Neural cell (in vitro differentiated cells): ENCODE measurements around the gene NCAM1. TPM values are rescaled to one million over a fixed set of nuclear protein-coding genes. Genes with fewer than 3 reads are reported as not detected.

Experiments used
- H2AFZ ChIP-seq: fragments of 200-600, 300-800 bp; sonication (generic), shearing (Covaris generic); 2 replicates; pipeline ENCODE4 v1.6.0; 2014; ENCODE audit warnings: low read depth, mild to moderate bottlenecking, antibody characterized with exemption, low read length, moderate library complexity
- H3F3A ChIP-seq: fragments of 200-600 bp; shearing (Covaris generic); 2 replicates; pipeline ENCODE4 v1.6.1; 2016; ENCODE audit warnings: mild to moderate bottlenecking, moderate library complexity, mixed read lengths, antibody characterized with exemption, low read length; ENCODE audit not compliant: insufficient read depth, poor library complexity, severe bottlenecking
- H3K27ac ChIP-seq: fragments of 200-600, 300-800 bp; sonication (generic), shearing (Covaris generic); 2 replicates; pipeline ENCODE4 v1.5.1; 2014; ENCODE audit warnings: mild to moderate bottlenecking, low read length, moderate library complexity
- H3K27me3 ChIP-seq: fragments of 300-800, 200-600 bp; sonication (generic), shearing (Covaris generic); 2 replicates; pipeline ENCODE4 v1.6.0; 2014; ENCODE audit warnings: mild to moderate bottlenecking, low read depth, low read length, moderate library complexity; ENCODE audit not compliant: insufficient read depth
- H3K36me3 ChIP-seq: fragments of 300-800, 200-600 bp; sonication (generic), shearing (Covaris generic); 2 replicates; pipeline ENCODE4 v1.5.1; 2014; ENCODE audit warnings: mild to moderate bottlenecking, antibody characterized with exemption, low read length, moderate library complexity; ENCODE audit not compliant: insufficient read depth
- H3K4me2 ChIP-seq: fragments of 300-800, 200-600 bp; sonication (generic), shearing (Covaris generic); 2 replicates; pipeline ENCODE4 v1.6.0; 2014; ENCODE audit warnings: mild to moderate bottlenecking, low read length
- H3K4me3 ChIP-seq: fragments of 300-800, 200-600 bp; sonication (generic), shearing (Covaris generic); 2 replicates; pipeline ENCODE4 v1.5.1; 2014; ENCODE audit warnings: mild to moderate bottlenecking, low read length, moderate library complexity
- H3K79me2 ChIP-seq: fragments of 200-600 bp; shearing (Covaris generic); replicated peaks from 2 replicates; pipeline ENCODE4 v1.6.0; 2014; ENCODE audit warnings: mild to moderate bottlenecking, low read length, moderate library complexity; ENCODE audit not compliant: insufficient read depth
- H3K9ac ChIP-seq: fragments of 300-800, 200-600 bp; sonication (generic), shearing (Covaris generic); 2 replicates; pipeline ENCODE4 v1.6.1; 2016; ENCODE audit warnings: mild to moderate bottlenecking, low read length, mixed read lengths
- H3K9me2 ChIP-seq: fragments of 200-600 bp; shearing (Covaris generic); 2 replicates; pipeline ENCODE4 v1.6.1; 2016; ENCODE audit warnings: mild to moderate bottlenecking, low read length, mixed read lengths; ENCODE audit not compliant: insufficient read depth
- H3K9me3 ChIP-seq: fragments of 200-600, 300-800 bp; sonication (generic), shearing (Covaris generic); 2 replicates; pipeline ENCODE4 v1.6.1; 2016; ENCODE audit warnings: mild to moderate bottlenecking, mixed run types, low read length, moderate library complexity, mixed read lengths
- H4K20me1 ChIP-seq: fragments of 200-600 bp; shearing (Covaris generic); 2 replicates; pipeline ENCODE4 v1.6.1; 2016; ENCODE audit warnings: mild to moderate bottlenecking, mixed run types; ENCODE audit not compliant: insufficient read depth
- CTCF ChIP-seq: fragments of 450-650 bp; IDR thresholded peaks from 2 replicates; pipeline ENCODE4 v1.5.1; 2014; ENCODE audit warnings: antibody characterized with exemption, mild to moderate bottlenecking, moderate library complexity; ENCODE audit not compliant: poor library complexity, severe bottlenecking
- EP300 ChIP-seq: fragments of 450-650 bp; conservative IDR thresholded peaks from 2 replicates; pipeline ENCODE4 v1.6.1; 2014; ENCODE audit warnings: antibody characterized with exemption, mild to moderate bottlenecking, moderate library complexity; ENCODE audit not compliant: poor library complexity, severe bottlenecking
- EZH2 ChIP-seq: fragments of 200-600, 300-800 bp; shearing (Covaris generic), sonication (generic); IDR thresholded peaks from 2 replicates; pipeline ENCODE4 v1.6.1; 2014; ENCODE audit warnings: antibody characterized with exemption, low read length, borderline replicate concordance, mild to moderate bottlenecking; ENCODE audit not compliant: insufficient read depth, poor library complexity, severe bottlenecking
- MXI1 ChIP-seq: fragments of 450-650 bp; conservative IDR thresholded peaks from 2 replicates; pipeline ENCODE4 v1.6.1; 2014; ENCODE audit warnings: antibody characterized with exemption, mild to moderate bottlenecking; ENCODE audit not compliant: poor library complexity, severe bottlenecking
- POLR2AphosphoS5 ChIP-seq: IDR thresholded peaks from 2 replicates; pipeline ENCODE4 v1.6.1; 2012
- RAD21 ChIP-seq: fragments of 450-650 bp; conservative IDR thresholded peaks from 2 replicates; pipeline ENCODE4 v1.6.1; 2014; ENCODE audit warnings: antibody characterized with exemption, mild to moderate bottlenecking, moderate library complexity
- REST ChIP-seq: IDR thresholded peaks from 2 replicates; pipeline ENCODE4 v1.6.1; 2012; ENCODE audit warnings: borderline replicate concordance
- SMC3 ChIP-seq: fragments of 450-650 bp; conservative IDR thresholded peaks from 2 replicates; pipeline ENCODE4 v1.6.1; 2014; ENCODE audit warnings: antibody characterized with exemption, mild to moderate bottlenecking, moderate library complexity; ENCODE audit not compliant: poor library complexity
- TAF1 ChIP-seq: IDR thresholded peaks from 2 replicates; pipeline ENCODE4 v1.6.1; 2012; ENCODE audit warnings: low read depth
- polyA plus RNA-seq: library from polyadenylated mRNA; depleted of rRNA; stranded (reverse); fragments of >200 nt; gene quantifications from 2 replicates; pipeline ENCODE4 v1.2.3, GENCODE V29; 2014

The NCAM1 gene
- polyA plus RNA-seq, 1 donor from 2014 or later, result 120 TPM

GRCh38 chr11:113096648-113097047 is 135.4 kb downstream of the NCAM1 start:
- Histone ChIP-seq H3K9ac (no peak overlapping the region), H3K4me2 (no peak overlapping the region), H3K79me2 (peaks cover 9% of the 10 kb centered on the region), H3K9me3 (no peaks in the 10 kb centered on the region), H4K20me1 (no peaks in the 10 kb centered on the region), H3K4me3 (no peak overlapping the region), H3F3A (no peaks in the 10 kb centered on the region), H3K27ac (no peak overlapping the region), H3K36me3 (no peaks in the 10 kb centered on the region), H3K9me2 (no peaks in the 10 kb centered on the region), H3K27me3 (no peaks in the 10 kb centered on the region), H2AFZ (no peak overlapping the region)
- TF ChIP-seq RAD21 (no peak), CTCF (no peak), POLR2AphosphoS5 (no peak), SMC3 (no peak), MXI1 (no peak), EP300 (no peak), TAF1 (no peak), EZH2 (no peak), REST (no peak)

- no peak overlapping the region for H3K4me3 ChIP-seq
- H3K9me2 ChIP-seq, result no peaks in the 10 kb centered on the region
- H4K20me1 ChIP-seq, result no peaks in the 10 kb centered on the region
- H3F3A ChIP-seq, result no peaks in the 10 kb centered on the region
- no peaks in the 10 kb centered on the region for H3K9me3 ChIP-seq
- H2AFZ ChIP-seq, result no peak overlapping the region
- peaks cover 14% of the 10 kb centered on the region for H3K79me2 ChIP-seq
- H3K36me3 ChIP-seq, result no peaks in the 10 kb centered on the region
- H3K27ac ChIP-seq, result no peak overlapping the region
- H3K4me2 ChIP-seq, result no peak overlapping the region
- no peak for TF ChIP-seq POLR2AphosphoS5
- no peak for TF ChIP-seq REST
- TF ChIP-seq EP300, result no peak
- TF ChIP-seq EZH2, result no peak
- TF ChIP-seq TAF1, result no peak
- no peak for TF ChIP-seq CTCF
- TF ChIP-seq RAD21, result no peak
- TF ChIP-seq SMC3, result no peak
- no peak for TF ChIP-seq MXI1
- H3K27me3 ChIP-seq, result no peaks in the 10 kb centered on the region
- H3K9ac ChIP-seq, result no peak overlapping the region
These were observed 142.9 kb downstream of the NCAM1 start for GRCh38 chr11:113103932-113104690.
